GM19372 (cell line): ENCODE measurements around the gene HERC4.
"Not testable (repeated sequence)": the region's sequence is repeated elsewhere in the genome, so short reads cannot be mapped to it uniquely, and the experiment has no call there.

Source experiments
- ATAC-seq: cut with Tn5 transposase; IDR thresholded peaks from one replicate; pipeline ENCODE4 v1.9.1; 2021; ENCODE audit warnings: mild to moderate bottlenecking, low read depth, moderate library complexity; ENCODE audit not compliant: unreplicated experiment

HERC4 gene

DNA sequence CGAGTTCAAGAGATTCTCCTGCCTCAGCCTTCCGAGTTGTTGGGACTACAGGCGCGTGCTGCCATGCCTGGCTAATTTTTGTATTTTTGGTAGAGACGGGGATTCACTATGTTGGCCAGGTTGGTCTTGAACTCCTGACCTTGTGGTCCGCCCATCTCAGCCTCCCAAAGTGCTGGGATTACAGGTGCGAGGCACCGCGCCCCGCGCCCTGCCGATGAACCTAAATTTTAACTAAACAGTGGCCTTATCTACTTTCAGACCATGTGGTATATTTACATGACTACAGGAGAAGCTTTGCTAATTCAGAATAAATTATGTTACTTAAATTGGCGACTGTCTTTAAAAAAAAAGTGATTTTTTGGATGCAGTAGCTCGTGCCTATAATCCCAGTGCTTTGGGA, 181.4 kb downstream of the HERC4 start:
- ATAC-seq: no peak

DNA sequence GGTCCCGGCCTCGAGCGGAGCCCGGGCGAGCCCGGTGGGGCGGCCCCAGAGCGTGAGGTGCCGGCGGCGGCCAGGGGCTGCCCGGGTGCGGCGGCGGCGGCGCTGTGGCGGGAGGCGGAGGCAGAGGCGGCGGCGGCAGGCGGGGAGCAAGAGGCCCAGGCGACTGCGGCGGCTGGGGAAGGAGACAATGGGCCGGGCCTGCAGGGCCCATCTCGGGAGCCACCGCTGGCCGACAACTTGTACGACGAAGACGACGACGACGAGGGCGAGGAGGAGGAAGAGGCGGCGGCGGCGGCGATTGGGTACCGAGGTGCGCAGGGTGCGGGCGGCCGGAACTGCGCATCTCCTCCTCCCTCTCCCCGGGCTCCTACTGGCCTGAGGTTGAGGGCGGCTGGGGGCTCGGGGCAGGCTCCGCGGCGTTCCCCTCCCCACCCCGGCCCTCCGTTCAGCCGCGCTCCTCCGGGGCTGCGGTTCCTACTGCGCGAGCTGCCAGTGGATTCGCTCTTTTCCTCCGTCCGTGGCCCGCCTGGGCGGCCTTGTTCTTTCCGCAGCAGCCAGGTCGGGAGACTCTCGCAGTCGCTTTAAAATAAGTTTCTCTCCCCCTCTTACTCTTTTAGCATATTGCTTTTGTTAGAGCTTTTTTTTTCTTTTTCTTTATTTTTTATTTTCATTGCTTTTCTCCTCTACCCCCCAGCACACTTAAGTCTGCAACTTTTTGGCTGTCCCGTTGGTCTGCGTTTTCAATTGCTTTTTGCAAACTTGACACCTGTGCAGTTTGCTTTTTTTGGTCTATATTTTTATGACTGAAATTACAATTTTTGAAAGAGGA, 190.0 kb downstream of the HERC4 start:
- peak; percentile 56 for ATAC-seq

DNA sequence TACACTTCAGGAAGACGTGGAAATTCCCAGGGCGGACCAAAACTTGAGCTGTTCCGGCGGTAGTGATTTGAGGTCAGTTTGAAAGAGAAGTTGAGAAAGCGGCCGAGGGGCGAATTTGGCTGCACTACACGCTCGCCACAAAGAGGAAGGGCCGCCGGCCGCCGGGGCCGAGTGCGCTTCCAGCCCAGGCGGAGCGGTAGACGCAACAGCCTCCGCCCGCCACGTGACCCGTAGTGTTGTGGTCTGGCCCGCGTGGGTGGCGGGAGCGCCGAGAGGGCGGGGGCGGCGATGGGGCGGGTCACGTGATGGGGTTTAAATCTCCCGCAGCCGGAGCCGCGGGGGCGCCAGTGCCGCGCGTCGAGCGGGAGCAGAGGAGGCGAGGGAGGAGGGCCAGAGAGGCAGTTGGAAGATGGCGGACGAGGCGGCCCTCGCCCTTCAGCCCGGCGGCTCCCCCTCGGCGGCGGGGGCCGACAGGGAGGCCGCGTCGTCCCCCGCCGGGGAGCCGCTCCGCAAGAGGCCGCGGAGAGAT, 190.7 kb downstream of the HERC4 start, which contains the start of gene SIRT1:
TSS of gene SIRT1 (plus strand) at position 344 of the 529 bp plus-strand sequence. CDS start at position 410, 66 bp downstream.
- peak; percentile 79 for ATAC-seq

DNA sequence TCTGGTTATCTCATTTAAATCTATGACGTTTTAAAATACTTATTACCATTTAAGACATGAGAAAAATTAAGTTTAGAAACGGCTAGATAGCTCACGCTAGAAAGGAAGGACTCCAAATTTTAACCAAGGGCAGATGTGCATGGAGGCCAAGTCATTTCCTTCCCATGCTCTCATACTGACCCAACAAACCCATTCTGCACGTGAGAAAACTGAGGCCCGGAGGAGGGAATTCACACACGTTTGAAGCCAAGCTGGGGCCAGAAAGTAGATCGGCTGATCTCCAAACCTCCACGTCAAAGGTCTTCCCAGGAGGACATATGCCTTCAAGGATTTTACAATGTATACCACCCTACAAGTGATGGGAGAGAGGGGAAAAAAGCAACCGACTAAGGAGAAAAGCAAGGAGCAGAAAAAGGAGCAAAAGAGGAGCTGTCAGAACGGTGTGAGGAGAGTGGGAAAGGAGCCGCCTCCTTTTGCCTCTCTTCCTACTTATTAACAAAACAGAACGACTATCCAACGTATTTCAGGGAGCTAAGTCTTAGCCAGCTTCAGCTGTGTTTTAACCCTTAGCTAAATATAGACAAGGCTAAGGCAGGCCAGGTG, 191.3 kb downstream of the HERC4 start:
- no peak for ATAC-seq

DNA sequence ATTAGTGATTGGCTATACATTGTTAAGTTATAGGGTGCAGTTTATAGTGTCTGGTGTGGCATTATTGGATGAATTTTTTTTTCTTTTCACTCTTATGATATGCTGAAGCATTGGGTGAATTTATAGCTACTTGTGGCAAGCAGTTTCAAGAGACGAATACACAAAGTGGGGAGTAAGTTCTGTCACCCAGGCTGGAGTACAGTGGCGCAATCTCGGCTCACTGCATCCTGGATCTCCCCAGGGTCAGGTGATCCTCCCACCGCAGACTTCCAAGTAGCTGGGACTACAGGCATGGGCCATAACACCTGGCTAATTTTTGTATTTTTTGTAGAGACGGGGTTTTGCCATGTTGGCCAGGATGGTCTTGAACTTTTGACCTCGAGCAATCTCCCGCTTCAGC, 196.9 kb downstream of the HERC4 start:
- no peak for ATAC-seq

DNA sequence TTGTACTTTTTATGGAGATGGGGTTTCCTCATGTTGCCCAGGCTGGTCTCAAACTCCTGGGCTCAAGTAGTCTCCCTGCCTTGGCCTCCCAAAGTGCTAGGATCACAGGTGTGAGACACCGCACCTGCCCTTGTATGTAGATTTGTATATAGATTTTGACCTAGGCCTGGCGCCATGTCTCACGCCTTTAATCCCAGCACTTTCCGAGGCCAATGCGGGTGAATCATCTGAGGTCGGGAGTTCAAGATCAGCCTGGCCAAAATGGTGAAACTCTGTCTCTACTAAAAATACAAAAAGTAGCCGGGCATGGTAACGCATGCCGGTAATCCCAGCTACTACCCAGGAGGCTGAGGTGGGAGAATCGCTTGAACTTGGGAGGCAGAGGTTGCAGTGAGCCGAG, 197.7 kb downstream of the HERC4 start:
- not testable (repeated sequence) for ATAC-seq

DNA sequence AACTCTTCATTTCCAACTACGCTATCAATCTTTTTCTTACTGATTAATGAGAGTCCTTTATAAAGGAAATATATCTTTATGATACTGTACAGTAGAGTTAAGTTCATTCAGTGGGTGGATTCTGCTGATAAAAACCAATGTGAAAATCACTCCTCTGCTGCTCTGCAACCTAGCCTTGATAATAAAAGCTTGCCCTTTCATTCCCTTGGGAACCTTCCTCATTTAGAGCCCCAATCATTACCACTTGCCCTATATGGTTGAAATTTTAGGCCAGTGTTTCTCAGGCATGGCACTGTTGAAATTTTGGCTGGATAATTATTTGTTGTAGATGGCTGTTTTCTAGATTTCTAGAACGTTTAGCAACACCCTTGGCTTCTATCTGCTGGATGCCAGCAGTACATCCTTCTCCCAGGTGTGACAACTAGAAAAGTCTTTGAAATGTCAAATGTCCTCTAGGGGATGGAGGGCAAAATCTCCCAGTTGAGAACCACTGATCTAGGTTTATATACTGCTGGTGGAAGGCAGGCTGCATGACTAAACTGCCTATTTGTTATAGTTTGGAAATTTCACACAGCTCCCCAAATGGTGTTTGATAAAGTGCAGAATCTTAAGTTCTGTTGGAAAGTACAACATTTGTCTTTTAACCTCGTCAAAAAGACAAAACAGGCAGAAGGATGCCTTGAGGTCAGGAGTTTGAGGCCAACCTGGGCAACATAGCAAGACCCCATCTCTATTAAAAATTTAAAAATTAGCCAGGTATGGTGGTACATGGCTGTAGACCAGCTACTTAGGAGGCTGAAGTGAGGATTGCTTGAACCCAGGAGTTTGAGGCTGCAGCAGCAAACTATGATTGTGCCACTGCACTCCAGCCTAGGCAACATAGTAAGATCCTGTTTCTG, 199.5 kb downstream of the HERC4 start:
- no peak for ATAC-seq
